Suprapubic skin (tissue), 4 donors: ENCODE data around the gene HBA2. TPM values are rescaled to one million over a fixed set of nuclear protein-coding genes. Genes with fewer than 3 reads are reported as not detected.

Experiments used
- total RNA-seq, 4 donors: library from RNA; depleted of rRNA; stranded (reverse); fragments of >200 nt; gene quantifications; one replicate each; pipeline ENCODE4 v1.1.0, GENCODE V29; 2016

HBA2 gene
- total RNA-seq, 4 donors from 2014 or later = 13.0 to 282 (median 96.5) TPM

Other genes with a start within 250 kb of the HBA2 start
- 1 to 10 TPM; 2.0 to 2.8 (median 2.7) TPM for gene POLR3K, start 119.3 kb upstream of the HBA2 start, total RNA-seq
- gene SNRNP25, start 119.0 kb upstream of the HBA2 start, total RNA-seq = 10 to 100 TPM in 2 of 4 donors, 1 to 10 TPM in 2; 9.5 to 21.7 (median 13.9) TPM
- gene RHBDF1, start 100.2 kb upstream of the HBA2 start, total RNA-seq = 100 to 1,000 TPM in 1 of 4 donors, 10 to 100 TPM in 3; 32.1 to 107 (median 41.2) TPM
- gene MPG, start 94.7 kb upstream of the HBA2 start, total RNA-seq = 10 to 100 TPM; 46.8 to 94.4 (median 70.9) TPM
- gene NPRL3, start 34.2 kb upstream of the HBA2 start, total RNA-seq = 10 to 100 TPM; 21.1 to 48.3 (median 35.6) TPM
- not detected for gene HBZ, start 20.2 kb upstream of the HBA2 start, total RNA-seq
- not detected for gene HBM, start 6.9 kb upstream of the HBA2 start, total RNA-seq
- 100 to 1,000 TPM in 2 of 4 donors, 10 to 100 TPM in 2; 10.5 to 265 (median 77.7) TPM for gene HBA1, start 3.8 kb downstream of the HBA2 start, total RNA-seq
- gene HBQ1, start 7.6 kb downstream of the HBA2 start, total RNA-seq = not detected
- 100 to 1,000 TPM in 1 of 4 donors, 10 to 100 TPM in 3; 47.6 to 206 (median 59.5) TPM for gene LUC7L, start 56.6 kb downstream of the HBA2 start, total RNA-seq
- 100 to 1,000 TPM; 108 to 124 (median 121) TPM for gene FAM234A, start 61.9 kb downstream of the HBA2 start, total RNA-seq
- gene RGS11, start 103.1 kb downstream of the HBA2 start, total RNA-seq = 1 to 10 TPM in 1 of 4 donors, under 1 TPM in 3; 0.30 to 1.5 (median 0.59) TPM
- not detected for gene ARHGDIG, start 107.7 kb downstream of the HBA2 start, total RNA-seq
- gene PDIA2, start 110.3 kb downstream of the HBA2 start, total RNA-seq = not detected
- gene AXIN1, start 179.8 kb downstream of the HBA2 start, total RNA-seq = 10 to 100 TPM; 34.3 to 38.4 (median 37.2) TPM
- gene MRPL28, start 197.7 kb downstream of the HBA2 start, total RNA-seq = 10 to 100 TPM; 40.9 to 66.7 (median 52.7) TPM
- gene PGAP6, start 209.1 kb downstream of the HBA2 start, total RNA-seq = 10 to 100 TPM; 12.6 to 19.3 (median 15.5) TPM
- gene NME4, start 224.3 kb downstream of the HBA2 start, total RNA-seq = 10 to 100 TPM; 25.3 to 29.9 (median 27.7) TPM
- gene DECR2, start 229.0 kb downstream of the HBA2 start, total RNA-seq = 10 to 100 TPM in 3 of 4 donors, 1 to 10 TPM in 1; 9.1 to 23.4 (median 12.3) TPM